Measurements from ENCODE around the gene AGK.
A peak's percentile ranks its signal among the peaks of the same experiment; 100 is the strongest.

AGK gene

GRCh38 chr7:141522657-141523342, 28.4 kb upstream of the AGK start:
- DNase-seq (ENCODE audit: insufficient read length, low spot score), result no peak
- no peak for FAIRE-seq
- TF ChIP-seq SPI1 (IDR thresholded peaks at IDR 0.05; ENCODE audit: low read depth, low read length) (no peak), POLR2AphosphoS5 (IDR thresholded peaks at IDR 0.05; ENCODE audit: low read depth, low read length) (no peak), TAF1 (IDR thresholded peaks at IDR 0.05; ENCODE audit: low read depth, low read length) (no peak), POLR2A (IDR thresholded peaks at IDR 0.05; ENCODE audit: low read depth, low read length) (no peak), POU2F2 (IDR thresholded peaks at IDR 0.05; ENCODE audit: low read depth, low read length) (no peak), PAX5 (IDR thresholded peaks at IDR 0.05; ENCODE audit: insufficient read depth, low read length, severe bottlenecking) (no peak)

- no peak for DNase-seq (ENCODE audit: insufficient read length, low spot score)
- FAIRE-seq, result no peak
- TF ChIP-seq POLR2A (IDR thresholded peaks at IDR 0.05; ENCODE audit: low read depth, low read length), result no peak
- no peak for TF ChIP-seq TAF1 (IDR thresholded peaks at IDR 0.05; ENCODE audit: low read depth, low read length)
- no peak for TF ChIP-seq POU2F2 (IDR thresholded peaks at IDR 0.05; ENCODE audit: low read depth, low read length)
Observed at GRCh38 chr7:141525973-141526514, 25.2 kb upstream of the AGK start.

- no peak for FAIRE-seq
- TF ChIP-seq TAF1 (IDR thresholded peaks at IDR 0.05; ENCODE audit: low read depth, low read length) (no peak), POLR2A (IDR thresholded peaks at IDR 0.05; ENCODE audit: low read depth, low read length) (no peak), POU2F2 (IDR thresholded peaks at IDR 0.05; ENCODE audit: low read depth, low read length) (no peak), SPI1 (IDR thresholded peaks at IDR 0.05; ENCODE audit: low read depth, low read length) (no peak), PAX5 (IDR thresholded peaks at IDR 0.05; ENCODE audit: insufficient read depth, low read length, severe bottlenecking) (no peak), POLR2AphosphoS5 (IDR thresholded peaks at IDR 0.05; ENCODE audit: low read depth, low read length) (no peak)
- no peak for DNase-seq (ENCODE audit: insufficient read length, low spot score)
Observed at GRCh38 chr7:141527076-141527475, 24.1 kb upstream of the AGK start.

- DNase-seq (ENCODE audit: insufficient read length, low spot score), result no peak
- TF ChIP-seq PAX5 (IDR thresholded peaks at IDR 0.05; ENCODE audit: insufficient read depth, low read length, severe bottlenecking) (no peak), SPI1 (IDR thresholded peaks at IDR 0.05; ENCODE audit: low read depth, low read length) (no peak), POLR2A (IDR thresholded peaks at IDR 0.05; ENCODE audit: low read depth, low read length) (no peak), POLR2AphosphoS5 (IDR thresholded peaks at IDR 0.05; ENCODE audit: low read depth, low read length) (no peak), POU2F2 (IDR thresholded peaks at IDR 0.05; ENCODE audit: low read depth, low read length) (no peak), TAF1 (IDR thresholded peaks at IDR 0.05; ENCODE audit: low read depth, low read length) (no peak)
- FAIRE-seq, result no peak
Observed at GRCh38 chr7:141528399-141528798, 22.8 kb upstream of the AGK start.

GRCh38 chr7:141533149-141533949, 17.9 kb upstream of the AGK start:
- DNase-seq (ENCODE audit: insufficient read length, low spot score) (peak; percentile 44), FAIRE-seq (peak; percentile 86)
- no peak for TF ChIP-seq POLR2A (IDR thresholded peaks at IDR 0.05; ENCODE audit: low read depth, low read length)
- TF ChIP-seq PAX5 (IDR thresholded peaks at IDR 0.05; ENCODE audit: insufficient read depth, low read length, severe bottlenecking), result no peak
- TF ChIP-seq SPI1 (IDR thresholded peaks at IDR 0.05; ENCODE audit: low read depth, low read length), result no peak
- no peak for TF ChIP-seq POU2F2 (IDR thresholded peaks at IDR 0.05; ENCODE audit: low read depth, low read length)
- TF ChIP-seq TAF1 (IDR thresholded peaks at IDR 0.05; ENCODE audit: low read depth, low read length), result no peak
- no peak for TF ChIP-seq POLR2AphosphoS5 (IDR thresholded peaks at IDR 0.05; ENCODE audit: low read depth, low read length)

GRCh38 chr7:141534757-141535737, 16.2 kb upstream of the AGK start:
- no peak for FAIRE-seq

GRCh38 chr7:141537906-141538305, 13.3 kb upstream of the AGK start:
- DNase-seq (ENCODE audit: insufficient read length, low spot score) (no peak), FAIRE-seq (no peak)
- no peak for TF ChIP-seq TAF1 (IDR thresholded peaks at IDR 0.05; ENCODE audit: low read depth, low read length)
- TF ChIP-seq POLR2AphosphoS5 (IDR thresholded peaks at IDR 0.05; ENCODE audit: low read depth, low read length), result no peak
- TF ChIP-seq POLR2A (IDR thresholded peaks at IDR 0.05; ENCODE audit: low read depth, low read length), result no peak
- no peak for TF ChIP-seq POU2F2 (IDR thresholded peaks at IDR 0.05; ENCODE audit: low read depth, low read length)
- no peak for TF ChIP-seq SPI1 (IDR thresholded peaks at IDR 0.05; ENCODE audit: low read depth, low read length)
- TF ChIP-seq PAX5 (IDR thresholded peaks at IDR 0.05; ENCODE audit: insufficient read depth, low read length, severe bottlenecking), result no peak

More at GRCh38 chr7:141534757-141535737, 16.2 kb upstream of the AGK start:
- no peak for TF ChIP-seq PAX5 (IDR thresholded peaks at IDR 0.05; ENCODE audit: insufficient read depth, low read length, severe bottlenecking)
- no peak for TF ChIP-seq TAF1 (IDR thresholded peaks at IDR 0.05; ENCODE audit: low read depth, low read length)
- TF ChIP-seq POLR2AphosphoS5 (IDR thresholded peaks at IDR 0.05; ENCODE audit: low read depth, low read length), result no peak
- no peak for TF ChIP-seq SPI1 (IDR thresholded peaks at IDR 0.05; ENCODE audit: low read depth, low read length)
- no peak for TF ChIP-seq POLR2A (IDR thresholded peaks at IDR 0.05; ENCODE audit: low read depth, low read length)
- no peak for TF ChIP-seq POU2F2 (IDR thresholded peaks at IDR 0.05; ENCODE audit: low read depth, low read length)
- DNase-seq (ENCODE audit: insufficient read length, low spot score), result no peak

- no peak for FAIRE-seq
- no peak for TF ChIP-seq TAF1 (IDR thresholded peaks at IDR 0.05; ENCODE audit: low read depth, low read length)
- no peak for TF ChIP-seq POLR2A (IDR thresholded peaks at IDR 0.05; ENCODE audit: low read depth, low read length)
- TF ChIP-seq SPI1 (IDR thresholded peaks at IDR 0.05; ENCODE audit: low read depth, low read length), result no peak
- no peak for TF ChIP-seq POU2F2 (IDR thresholded peaks at IDR 0.05; ENCODE audit: low read depth, low read length)
- DNase-seq (ENCODE audit: insufficient read length, low spot score), result no peak
Observed at GRCh38 chr7:141541375-141541774, 9.8 kb upstream of the AGK start.

All from GM12891 (cell line).